Immature natural killer cell (primary cell): ENCODE results near the gene CPSF4L. TPM values are rescaled to one million over a fixed set of nuclear protein-coding genes. Genes with fewer than 3 reads are reported as not detected.

Experiments used
- DNase-seq, 3 donors: peaks; one replicate each; pipeline ENCODE4 v3.0.0; 2022; ENCODE audit warnings: mixed read lengths in 1 of 3
- H3K27ac Mint-ChIP-seq, 6 donors: one replicate each; pipeline ENCODE4 v1.8.0; 2020; ENCODE audit warnings: mixed read lengths in 6 of 6, mild to moderate bottlenecking in 5 of 6, inconsistent platforms in 4 of 6, moderate library complexity in 3 of 6
- H3K27me3 Mint-ChIP-seq, 3 donors: one replicate each; pipeline ENCODE4 v1.8.0; 2020 to 2021; ENCODE audit warnings: low read depth in 3 of 3, mild to moderate bottlenecking in 3 of 3, mixed read lengths in 3 of 3, moderate library complexity in 3 of 3, inconsistent platforms in 1 of 3
- H3K36me3 Mint-ChIP-seq, 3 donors: one replicate each; pipeline ENCODE4 v1.8.0; 2020; ENCODE audit warnings: mixed read lengths in 3 of 3, inconsistent platforms in 2 of 3, mild to moderate bottlenecking in 2 of 3
- H3K4me1 Mint-ChIP-seq, 2 donors: one replicate each; pipeline ENCODE4 v1.8.0; 2020; ENCODE audit warnings: inconsistent platforms in 2 of 2, mild to moderate bottlenecking in 2 of 2, mixed read lengths in 2 of 2, moderate library complexity in 1 of 2
- H3K4me3 Mint-ChIP-seq, 5 donors: one replicate each; pipeline ENCODE4 v1.8.0; 2020; ENCODE audit warnings: mild to moderate bottlenecking in 5 of 5, mixed read lengths in 5 of 5, inconsistent platforms in 3 of 5, moderate library complexity in 3 of 5
- H3K9me3 Mint-ChIP-seq, 6 donors: one replicate each; pipeline ENCODE4 v1.8.0; 2020; ENCODE audit warnings: mild to moderate bottlenecking in 6 of 6, mixed read lengths in 6 of 6, inconsistent platforms in 4 of 6, moderate library complexity in 3 of 6
- polyA plus RNA-seq, 3 donors: library from polyadenylated mRNA; unstranded; fragments of 300-500 nt; fragmentation: Illumina TruSeq; gene quantifications; one replicate each; pipeline ENCODE4 v1.2.3, GENCODE V29; 2021

CPSF4L gene
- polyA plus RNA-seq, 3 donors from 2014 or later, result not detected

DNA sequence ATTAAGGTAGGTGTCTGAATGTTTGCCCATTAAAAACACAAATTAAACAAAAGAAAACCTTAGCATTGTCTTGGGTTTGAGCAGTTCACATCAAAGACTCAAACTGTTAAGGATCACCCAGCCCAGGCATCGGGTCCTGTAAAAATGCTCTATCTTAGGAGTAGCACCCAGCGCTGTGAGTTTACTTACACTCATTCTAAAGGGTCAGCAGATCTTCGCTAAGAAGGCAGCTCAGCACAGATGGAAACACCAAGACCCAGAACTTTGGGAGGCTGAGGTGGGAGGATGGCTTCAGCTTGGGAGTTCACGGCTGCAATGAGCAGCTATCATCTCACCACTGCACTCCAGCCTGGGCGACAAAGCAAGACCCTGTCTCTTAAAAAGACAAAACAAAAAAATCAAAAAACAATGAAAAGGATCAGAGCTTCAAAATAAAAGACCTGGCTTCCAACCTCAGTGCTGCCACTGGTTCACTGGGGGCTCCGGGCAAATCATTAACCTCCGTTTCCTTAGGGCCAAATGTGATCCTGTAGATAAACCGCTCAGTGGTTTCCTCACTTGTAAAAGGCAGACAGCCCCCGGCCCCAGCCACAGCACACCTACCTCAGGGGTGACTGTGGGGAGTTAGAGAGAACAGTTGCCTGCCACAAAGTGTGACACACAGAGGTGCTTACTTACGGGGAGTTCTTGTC lies 57.7 kb downstream of the CPSF4L start:
- peak; percentile 33 to 60 (median 54) for DNase-seq
- Mint-ChIP-seq H3K4me3 (no peak overlapping the region), H3K27me3 (peaks cover 0 to 4% (median 0%) of the 10 kb centered on the region in 3 donors), H3K4me1 (peaks cover 22% of the 10 kb centered on the region in 2 donors), H3K36me3 (peaks cover 15 to 51% (median 36%) of the 10 kb centered on the region in 3 donors), H3K27ac (peak overlapping the region; percentile 37 to 81 (median 76)), H3K9me3 (no peaks in the 10 kb centered on the region)

DNA sequence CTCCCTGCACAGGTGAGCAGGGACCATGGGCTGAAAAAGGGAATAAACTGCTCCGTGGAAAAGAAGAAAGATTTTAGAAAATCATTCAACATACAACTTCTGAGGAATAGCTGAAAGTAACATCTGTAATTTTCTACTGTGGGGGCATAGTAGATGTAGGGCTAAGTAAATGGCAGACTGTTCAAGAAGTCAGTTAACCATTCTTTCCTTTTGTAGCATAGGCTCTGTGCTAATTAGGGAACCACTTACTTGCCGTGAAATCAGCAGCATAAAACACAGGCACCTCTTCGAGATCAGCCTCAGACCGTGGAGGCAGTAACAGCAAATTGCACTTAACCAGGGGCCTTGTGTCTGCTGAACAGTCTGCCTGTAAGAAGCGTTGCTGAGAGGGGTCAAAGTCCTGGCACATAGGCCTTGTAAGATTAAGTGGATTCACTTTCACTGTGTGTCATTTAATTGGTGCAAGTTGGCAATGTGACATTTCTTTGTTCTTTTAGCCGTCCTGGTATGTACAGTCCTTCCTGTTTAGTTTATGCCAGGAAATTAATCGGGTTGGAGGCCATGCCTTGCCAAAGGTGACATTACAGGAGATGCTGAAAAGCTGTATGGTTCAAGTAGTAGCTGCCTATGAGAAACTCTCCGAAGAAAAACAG lies 58.4 kb downstream of the CPSF4L start:
- H3K4me3 Mint-ChIP-seq, result no peak overlapping the region
- H3K4me1 Mint-ChIP-seq, result peaks cover 22% of the 10 kb centered on the region in 2 donors
- H3K27ac Mint-ChIP-seq, result peak overlapping the region; percentile 37 to 81 (median 76)
- no peaks in the 10 kb centered on the region for H3K9me3 Mint-ChIP-seq
- DNase-seq, result no peak
- H3K36me3 Mint-ChIP-seq, result peaks cover 14 to 47% (median 34%) of the 10 kb centered on the region in 3 donors
- peaks cover 0 to 4% (median 0%) of the 10 kb centered on the region in 3 donors for H3K27me3 Mint-ChIP-seq

DNA sequence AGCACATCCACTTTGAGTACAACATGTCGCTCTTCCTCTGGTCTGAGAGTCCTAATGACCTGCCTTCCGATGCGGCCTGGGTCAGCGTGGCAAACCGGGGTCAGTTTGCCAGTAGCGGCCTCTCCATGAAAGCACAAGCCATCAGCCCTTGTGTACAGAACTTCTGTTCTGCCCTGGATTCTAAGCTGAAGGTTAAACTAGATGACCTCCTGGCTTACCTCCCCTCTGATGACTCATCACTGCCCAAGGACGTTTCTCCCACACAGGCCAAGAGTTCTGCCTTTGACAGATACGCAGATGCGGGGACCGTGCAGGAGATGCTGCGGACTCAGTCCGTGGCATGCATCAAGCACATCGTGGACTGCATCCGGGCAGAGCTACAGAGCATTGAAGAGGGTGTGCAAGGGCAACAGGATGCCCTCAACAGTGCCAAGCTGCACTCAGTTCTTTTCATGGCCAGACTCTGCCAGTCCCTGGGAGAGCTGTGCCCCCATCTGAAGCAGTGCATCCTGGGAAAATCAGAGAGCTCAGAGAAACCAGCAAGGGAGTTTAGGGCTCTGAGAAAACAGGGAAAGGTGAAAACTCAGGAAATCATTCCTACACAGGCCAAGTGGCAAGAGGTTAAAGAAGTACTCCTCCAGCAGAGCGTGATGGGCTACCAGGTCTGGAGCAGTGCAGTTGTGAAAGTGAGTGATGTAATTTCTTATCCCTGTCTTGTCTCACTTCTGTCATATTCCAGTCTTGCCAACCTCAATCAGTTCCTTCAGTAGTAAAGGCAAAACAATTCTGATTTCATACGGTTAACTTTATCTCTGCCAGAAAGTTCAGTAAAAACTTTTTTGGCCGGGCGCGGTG lies 60.2 kb downstream of the CPSF4L start:
- DNase-seq, result no peak
- Mint-ChIP-seq H3K27ac (peak overlapping the region in 2 of 6 donors; percentile 15 to 45), H3K36me3 (peaks cover 20 to 44% (median 35%) of the 10 kb centered on the region in 3 donors), H3K9me3 (no peaks in the 10 kb centered on the region), H3K4me1 (peaks cover 23 to 36% of the 10 kb centered on the region in 2 donors), H3K27me3 (peaks cover 0 to 4% (median 3%) of the 10 kb centered on the region in 3 donors), H3K4me3 (no peak overlapping the region)

DNA sequence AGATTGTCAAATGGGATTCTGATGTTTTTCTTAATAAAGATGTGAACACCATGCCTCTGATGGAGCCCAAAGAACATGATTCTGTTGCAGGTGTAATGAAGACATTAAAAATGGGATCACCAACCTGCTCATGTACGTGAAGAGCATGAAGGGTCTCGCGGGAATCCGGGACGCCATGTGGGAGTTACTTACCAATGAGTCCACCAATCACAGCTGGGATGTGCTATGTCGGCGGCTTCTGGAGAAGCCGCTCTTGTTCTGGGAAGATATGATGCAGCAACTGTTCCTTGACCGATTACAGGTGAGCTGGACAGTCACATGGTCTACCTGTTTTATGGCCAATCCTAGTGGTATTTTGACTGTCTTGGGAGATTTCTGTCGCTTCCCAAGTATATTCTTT lies 61.2 kb downstream of the CPSF4L start:
- Mint-ChIP-seq H3K36me3 (peaks cover 20 to 49% (median 39%) of the 10 kb centered on the region in 3 donors), H3K4me1 (peaks cover 26 to 41% of the 10 kb centered on the region in 2 donors), H3K27ac (no peak overlapping the region), H3K27me3 (peaks cover 0 to 4% (median 3%) of the 10 kb centered on the region in 3 donors), H3K4me3 (no peak overlapping the region), H3K9me3 (no peaks in the 10 kb centered on the region)
- no peak for DNase-seq

DNA sequence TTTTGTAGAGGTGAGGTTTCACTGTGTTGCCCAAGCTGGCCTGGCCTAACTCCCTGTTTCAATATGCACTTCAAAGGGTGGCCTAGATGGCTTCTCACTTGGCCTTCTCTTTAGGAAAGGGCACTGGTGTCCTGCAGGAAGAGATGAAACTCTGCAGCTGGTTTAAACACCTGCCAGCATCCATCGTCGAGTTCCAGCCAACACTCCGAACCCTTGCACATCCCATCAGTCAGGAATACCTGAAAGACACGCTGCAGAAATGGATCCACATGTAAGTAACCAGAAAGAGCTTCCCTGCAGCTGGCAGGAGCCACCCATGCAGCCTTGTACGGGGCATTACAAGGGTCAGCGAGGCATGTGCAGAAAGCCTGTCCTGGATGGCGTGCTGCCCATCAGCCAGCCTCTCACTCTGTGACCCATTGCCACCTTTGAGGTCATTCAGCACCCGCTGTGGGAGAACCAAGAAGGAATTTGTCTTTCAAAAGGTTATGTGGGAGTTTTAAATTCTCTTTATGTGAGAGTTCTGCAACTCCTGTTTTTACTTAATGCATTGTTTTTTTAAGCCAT lies 61.8 kb downstream of the CPSF4L start:
- Mint-ChIP-seq H3K27me3 (peaks cover 0 to 6% (median 4%) of the 10 kb centered on the region in 3 donors), H3K9me3 (no peaks in the 10 kb centered on the region), H3K36me3 (peaks cover 20 to 49% (median 39%) of the 10 kb centered on the region in 3 donors), H3K27ac (peak overlapping the region in 2 of 6 donors; percentile 31 to 46), H3K4me3 (no peak overlapping the region), H3K4me1 (peaks cover 25 to 40% of the 10 kb centered on the region in 2 donors)
- DNase-seq, result no peak

DNA sequence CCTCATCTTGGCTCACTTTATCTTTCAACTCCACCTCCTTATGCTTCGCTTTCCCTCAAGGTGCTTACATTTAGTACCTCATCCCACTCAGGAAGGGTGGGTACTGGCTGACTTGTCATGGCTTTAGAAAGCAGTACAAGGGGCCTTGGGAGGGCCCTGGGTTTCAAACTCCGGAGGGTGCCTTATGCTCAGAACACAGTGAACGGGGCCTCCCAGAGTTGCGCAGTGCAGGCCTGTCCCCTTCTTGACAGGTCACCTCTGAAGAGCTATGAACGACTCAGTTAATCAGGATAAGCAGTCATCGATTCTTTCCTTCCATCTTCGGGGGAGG lies 62.8 kb downstream of the CPSF4L start:
- H3K27ac Mint-ChIP-seq, result peak overlapping the region in 1 of 6 donors; percentile 46
- peaks cover 20 to 46% (median 39%) of the 10 kb centered on the region in 3 donors for H3K36me3 Mint-ChIP-seq
- H3K4me3 Mint-ChIP-seq, result no peak overlapping the region
- H3K9me3 Mint-ChIP-seq, result no peaks in the 10 kb centered on the region
- no peak for DNase-seq
- H3K27me3 Mint-ChIP-seq, result peaks cover 0 to 6% (median 4%) of the 10 kb centered on the region in 3 donors
- H3K4me1 Mint-ChIP-seq, result peaks cover 23 to 41% of the 10 kb centered on the region in 2 donors

Other genes starting within 250 kb of the CPSF4L start
- 10 to 100 TPM; 13.7 to 25.8 (median 16.2) TPM for gene SLC39A11, start 169.2 kb downstream of the CPSF4L start, polyA plus RNA-seq
- gene SSTR2, start 96.9 kb downstream of the CPSF4L start, polyA plus RNA-seq, result not detected
- 10 to 100 TPM in 2 of 3 donors, 1 to 10 TPM in 1; 9.6 to 33.6 (median 17.2) TPM for gene COG1, start 68.8 kb downstream of the CPSF4L start, polyA plus RNA-seq
- under 1 TPM in 2 of 3 donors, not detected in 1; 0.26 to 0.41 TPM for gene CDC42EP4, start 50.1 kb upstream of the CPSF4L start, polyA plus RNA-seq